HG03159 (cell line): Measurements from ENCODE around the gene PYDC1.
"Not testable (repeated sequence)": the region's sequence is repeated elsewhere in the genome, so short reads cannot be mapped to it uniquely, and the experiment has no call there.

Experiments used
- ATAC-seq: cut with Tn5 transposase; IDR thresholded peaks from one replicate; pipeline ENCODE4 v1.9.1; 2021; ENCODE audit warnings: mild to moderate bottlenecking, moderate library complexity; ENCODE audit not compliant: unreplicated experiment

PYDC1 gene

DNA sequence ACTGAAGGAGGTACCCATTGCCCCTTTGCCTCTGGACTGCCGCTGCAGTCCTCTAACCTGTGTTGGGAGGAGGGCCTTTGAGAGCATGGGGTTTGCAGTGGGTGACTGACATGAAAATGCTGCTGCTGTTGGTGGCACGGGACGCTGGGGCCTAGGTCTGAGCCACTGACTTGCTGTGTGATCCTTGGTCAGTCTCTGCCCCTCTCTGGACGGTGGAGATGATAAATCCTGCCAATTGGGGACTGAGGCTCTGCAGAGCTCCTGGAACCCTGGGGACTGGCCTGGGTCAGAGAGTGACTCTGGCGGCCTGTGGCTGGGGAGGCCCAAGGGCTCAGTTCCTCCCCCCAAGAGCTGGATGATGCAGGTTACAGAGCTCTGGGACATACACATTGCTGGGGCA is 6.1 kb upstream of the PYDC1 start:
- no peak for ATAC-seq

DNA sequence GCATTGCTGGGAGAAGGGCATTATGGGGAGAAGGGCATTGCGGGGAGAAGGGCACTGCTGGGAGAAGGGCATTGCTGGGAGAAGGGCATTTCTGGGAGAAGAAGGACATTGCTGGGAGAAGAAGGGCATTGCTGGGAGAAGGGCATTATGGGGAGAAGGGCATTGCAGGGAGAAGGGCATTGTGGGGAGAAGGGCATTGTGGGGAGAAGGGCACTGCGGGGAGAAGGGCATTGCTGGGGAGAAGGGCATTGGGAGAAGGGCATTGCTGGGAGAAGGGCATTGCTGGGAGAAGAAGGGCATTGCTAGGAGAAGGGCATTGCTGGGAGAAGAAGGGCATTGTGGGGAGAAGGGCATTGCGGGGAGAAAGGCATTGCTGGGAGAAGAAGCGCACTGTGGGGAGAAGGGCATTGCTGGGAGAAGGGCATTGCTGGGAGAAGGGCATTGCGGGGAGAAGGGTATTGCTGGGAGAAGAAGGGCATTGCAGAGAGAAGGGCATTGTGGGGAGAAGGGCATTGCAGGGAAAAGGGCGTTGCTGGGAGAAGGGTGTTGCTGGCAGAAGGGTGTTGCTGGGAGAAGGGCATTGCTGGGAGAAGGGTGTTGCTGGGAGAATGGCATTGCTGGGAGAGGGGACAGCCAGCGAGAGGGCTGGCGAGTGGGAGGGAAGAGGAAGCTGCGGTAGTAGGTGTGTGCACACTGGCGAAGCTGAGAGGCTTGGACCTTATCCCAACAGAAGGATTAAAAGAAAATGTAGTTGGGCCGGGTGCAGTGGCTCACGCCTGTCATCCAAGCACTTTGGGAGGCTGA is 4.6 kb upstream of the PYDC1 start:
- ATAC-seq = no peak

DNA sequence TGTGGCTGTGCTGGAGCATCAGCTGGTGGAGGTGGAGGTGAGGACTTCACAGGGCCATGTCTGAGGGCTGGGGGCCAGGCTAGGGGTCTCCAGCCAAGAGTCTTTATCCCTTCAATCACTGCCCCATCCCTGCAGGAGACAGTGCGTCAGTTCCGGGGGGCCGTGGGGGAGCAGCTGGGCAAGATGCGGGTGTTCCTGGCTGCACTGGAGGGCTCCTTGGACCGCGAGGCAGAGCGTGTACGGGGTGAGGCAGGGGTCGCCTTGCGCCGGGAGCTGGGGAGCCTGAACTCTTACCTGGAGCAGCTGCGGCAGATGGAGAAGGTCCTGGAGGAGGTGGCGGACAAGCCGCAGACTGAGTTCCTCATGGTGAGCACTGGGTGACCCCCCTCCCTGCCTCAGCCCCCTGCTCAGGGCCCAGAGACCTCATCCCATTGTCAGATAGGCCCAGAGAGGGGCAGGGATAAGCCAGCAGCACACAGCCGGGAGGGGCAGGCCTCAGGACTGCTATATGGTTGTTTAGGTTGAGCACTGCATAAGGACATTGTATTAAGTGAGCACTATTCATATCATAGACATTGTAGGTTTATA is 2.3 kb upstream of the PYDC1 start:
- no peak for ATAC-seq

DNA sequence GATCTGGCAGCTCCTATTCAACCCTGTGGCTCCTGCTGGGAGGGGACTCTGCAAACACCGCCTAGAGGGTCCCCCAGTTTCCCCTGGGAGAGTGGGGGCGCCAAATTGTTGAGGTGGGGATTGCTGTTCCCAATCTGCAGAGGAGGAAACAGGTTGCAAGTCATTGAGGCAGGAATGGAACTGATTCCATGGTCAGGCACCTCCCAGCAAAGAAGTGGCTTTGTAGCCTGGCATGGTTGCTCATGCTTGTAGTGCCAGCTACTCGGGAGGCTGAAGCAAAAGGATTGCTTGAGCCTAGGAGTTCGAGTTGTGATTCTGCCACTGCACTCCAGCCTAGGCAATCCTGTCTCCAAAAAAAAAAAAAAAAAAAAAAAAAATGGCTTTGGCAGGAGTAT is 198 bp upstream of the PYDC1 start:
- no peak for ATAC-seq

DNA sequence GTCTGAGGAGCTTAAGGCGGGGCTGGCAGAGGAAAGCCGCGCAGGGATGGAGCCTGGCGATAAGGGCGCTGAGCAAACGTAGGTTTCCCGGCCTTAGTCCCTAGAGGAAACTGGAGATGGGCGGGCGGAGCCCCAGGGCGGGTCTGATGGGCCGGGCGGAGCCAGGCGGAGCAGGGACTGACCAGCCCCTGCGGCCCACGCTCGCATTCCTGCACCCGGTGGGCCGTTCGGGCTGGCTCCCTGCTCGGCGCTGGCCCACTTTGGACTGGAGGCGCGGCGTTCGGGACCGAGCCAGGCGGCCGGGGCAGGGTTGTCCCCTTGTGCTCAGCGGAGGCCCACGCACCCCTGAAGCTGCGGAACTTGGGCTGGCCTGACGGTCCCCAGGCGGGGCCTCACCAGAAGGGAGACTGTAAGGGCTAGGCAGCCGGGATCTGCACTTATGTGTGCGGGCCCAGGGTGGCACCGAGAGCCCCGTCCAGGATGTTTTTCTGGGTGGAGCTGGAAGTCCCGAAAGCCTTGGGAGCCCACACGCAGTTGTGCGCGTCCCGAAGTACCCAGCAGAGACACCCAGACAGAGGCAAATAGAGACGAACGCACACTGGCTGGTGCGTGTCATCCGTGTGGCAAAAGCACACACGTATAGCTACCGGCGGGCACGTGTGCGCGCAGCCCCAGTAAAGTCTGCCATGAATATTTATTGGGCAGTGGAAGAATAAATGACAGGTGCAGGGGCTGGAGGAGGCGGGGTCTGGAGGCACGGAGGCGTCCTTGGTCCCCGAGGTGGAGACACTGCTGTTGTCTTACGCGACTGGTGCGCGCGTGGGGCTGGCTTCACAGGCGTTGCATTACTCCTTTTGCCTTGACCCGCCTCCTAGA is 1.4 kb downstream of the PYDC1 start:
- no peak for ATAC-seq

DNA sequence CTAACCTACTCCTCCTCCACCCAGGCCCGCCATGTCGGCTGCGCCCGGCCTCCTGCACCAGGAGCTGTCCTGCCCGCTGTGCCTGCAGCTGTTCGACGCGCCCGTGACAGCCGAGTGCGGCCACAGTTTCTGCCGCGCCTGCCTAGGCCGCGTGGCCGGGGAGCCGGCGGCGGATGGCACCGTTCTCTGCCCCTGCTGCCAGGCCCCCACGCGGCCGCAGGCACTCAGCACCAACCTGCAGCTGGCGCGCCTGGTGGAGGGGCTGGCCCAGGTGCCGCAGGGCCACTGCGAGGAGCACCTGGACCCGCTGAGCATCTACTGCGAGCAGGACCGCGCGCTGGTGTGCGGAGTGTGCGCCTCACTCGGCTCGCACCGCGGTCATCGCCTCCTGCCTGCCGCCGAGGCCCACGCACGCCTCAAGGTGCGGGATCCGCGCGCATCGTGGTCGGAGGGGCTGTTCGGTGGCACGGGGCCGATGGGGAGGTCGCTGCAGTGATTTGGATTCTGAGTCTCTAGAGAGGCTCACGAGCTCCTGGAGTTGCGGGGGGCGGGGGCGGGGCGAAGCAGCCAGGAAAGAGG is 2.1 kb downstream of the PYDC1 start:
- no peak for ATAC-seq

DNA sequence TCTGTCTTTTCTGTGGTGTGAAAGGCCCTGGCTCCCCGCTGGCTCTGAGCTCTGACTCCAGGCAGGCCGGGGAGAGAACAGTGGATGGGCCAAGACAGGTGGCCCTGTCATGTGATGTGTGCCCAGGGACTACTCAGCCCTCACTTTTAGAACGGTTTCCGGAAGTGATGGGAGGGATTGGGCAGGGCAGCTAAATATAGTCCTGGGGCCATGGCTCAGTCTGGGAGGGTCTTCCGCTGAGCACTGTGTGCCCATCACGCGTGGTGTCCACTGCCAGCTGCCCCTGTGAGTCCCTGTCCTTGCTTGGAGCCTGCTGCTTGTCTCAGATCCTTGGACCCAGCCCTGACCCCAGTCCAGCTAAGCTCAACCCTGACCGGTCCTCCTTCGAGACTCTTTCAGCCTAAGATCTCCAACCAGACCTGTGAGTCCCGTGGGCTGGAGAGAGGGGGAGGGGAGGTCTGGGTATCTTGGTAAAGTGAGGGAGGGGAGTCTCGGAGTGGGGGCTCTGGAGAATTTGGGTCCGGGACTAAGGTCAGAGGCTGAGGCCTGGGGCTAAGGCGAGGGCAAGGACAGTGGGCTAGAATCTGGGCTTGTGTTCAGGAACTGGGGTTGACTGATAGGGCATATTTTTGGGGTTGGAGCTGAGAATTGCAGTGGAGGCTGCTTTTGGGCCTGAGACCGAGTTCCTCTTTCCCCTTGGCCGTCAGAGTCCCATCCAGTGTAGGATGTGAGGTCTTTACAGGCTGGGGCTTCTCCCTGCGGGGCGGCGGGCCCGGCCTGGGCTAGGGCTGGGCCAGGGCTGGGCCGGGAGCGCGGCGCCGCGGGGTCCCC is 2.8 kb downstream of the PYDC1 start, which contains the start of gene TRIM72:
Gene TRIM72, plus strand, starts transcription at position 243 of the 831 bp plus-strand sequence. CDS start 620 bp downstream, outside the sequence.
- no peak for ATAC-seq

DNA sequence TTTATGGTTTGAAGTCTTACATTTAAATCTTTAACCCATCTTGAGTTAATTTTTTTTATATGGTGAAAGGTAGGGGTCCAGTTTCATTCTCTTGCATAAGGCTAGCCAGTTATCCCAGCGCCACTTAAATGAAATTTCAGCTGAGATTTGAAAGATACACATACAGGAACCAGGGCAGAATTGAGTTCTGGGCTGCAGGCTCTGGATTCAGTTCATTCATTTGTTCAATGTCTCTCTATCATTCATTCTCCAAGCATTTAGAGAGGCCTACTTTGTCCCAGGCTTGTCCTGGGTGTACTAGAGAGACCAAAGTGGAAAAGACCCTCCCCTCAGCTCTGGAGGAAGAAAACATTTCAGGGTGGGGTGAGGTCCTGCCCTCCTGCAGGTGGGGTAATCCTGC is 3.6 kb downstream of the PYDC1 start:
- no peak for ATAC-seq

DNA sequence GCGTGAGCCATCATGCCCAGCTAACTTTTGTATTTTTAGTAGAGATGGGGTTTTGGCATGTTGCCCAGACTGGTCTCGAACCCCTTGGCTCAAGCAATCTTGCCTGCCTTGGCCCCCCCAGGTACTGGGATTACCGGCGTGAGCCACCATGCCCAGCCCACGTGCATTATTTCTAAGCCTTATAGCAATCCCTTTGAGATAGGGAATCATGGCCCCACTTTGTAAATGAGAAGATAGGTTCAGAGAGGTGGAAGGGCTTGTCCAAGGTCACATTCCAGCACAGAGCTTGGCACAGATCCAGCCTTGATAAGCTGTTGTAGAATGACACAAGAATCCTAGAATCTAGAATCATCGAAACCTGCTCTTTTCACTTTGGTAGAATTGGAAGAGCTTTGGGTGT is 10.2 kb downstream of the PYDC1 start:
- ATAC-seq = no peak

DNA sequence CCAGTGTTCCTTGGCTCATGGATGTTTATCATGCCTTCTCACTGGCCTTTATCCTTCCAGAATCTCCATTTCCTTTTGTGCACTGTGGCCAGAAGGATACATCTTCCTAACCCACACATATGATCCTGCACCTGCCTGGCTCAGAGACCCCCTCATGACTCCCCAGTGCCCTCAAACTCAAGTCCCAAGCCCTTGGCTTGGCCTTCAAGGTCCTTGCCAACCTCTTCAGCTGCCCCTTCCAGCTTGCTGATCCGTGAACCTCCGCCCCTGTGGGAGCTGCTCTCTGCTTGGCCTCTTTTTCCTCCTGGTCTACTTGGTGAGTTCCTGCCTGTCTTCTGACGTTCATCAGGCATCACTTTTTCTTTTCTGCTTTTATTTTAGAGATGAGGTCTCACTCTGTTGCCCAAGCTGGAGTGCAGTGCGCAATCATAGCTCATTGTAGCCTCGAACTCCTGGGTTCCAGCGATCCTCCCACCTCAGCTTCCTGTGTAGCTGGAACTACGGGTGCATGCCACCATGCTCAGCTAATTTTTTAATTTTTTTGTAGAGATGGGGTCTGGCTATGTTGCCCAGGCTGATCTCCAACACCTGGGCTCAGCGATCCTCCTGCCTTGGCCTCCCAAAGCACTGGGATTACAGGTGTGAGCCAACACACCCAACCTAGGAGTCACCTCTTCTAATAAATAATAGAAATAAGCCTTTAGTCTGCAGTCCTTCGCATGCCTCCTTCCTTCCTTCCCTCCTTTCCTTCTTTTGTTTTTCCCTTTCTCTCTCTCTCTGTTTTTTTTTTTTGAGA is 11.9 kb downstream of the PYDC1 start:
- ATAC-seq = no peak

DNA sequence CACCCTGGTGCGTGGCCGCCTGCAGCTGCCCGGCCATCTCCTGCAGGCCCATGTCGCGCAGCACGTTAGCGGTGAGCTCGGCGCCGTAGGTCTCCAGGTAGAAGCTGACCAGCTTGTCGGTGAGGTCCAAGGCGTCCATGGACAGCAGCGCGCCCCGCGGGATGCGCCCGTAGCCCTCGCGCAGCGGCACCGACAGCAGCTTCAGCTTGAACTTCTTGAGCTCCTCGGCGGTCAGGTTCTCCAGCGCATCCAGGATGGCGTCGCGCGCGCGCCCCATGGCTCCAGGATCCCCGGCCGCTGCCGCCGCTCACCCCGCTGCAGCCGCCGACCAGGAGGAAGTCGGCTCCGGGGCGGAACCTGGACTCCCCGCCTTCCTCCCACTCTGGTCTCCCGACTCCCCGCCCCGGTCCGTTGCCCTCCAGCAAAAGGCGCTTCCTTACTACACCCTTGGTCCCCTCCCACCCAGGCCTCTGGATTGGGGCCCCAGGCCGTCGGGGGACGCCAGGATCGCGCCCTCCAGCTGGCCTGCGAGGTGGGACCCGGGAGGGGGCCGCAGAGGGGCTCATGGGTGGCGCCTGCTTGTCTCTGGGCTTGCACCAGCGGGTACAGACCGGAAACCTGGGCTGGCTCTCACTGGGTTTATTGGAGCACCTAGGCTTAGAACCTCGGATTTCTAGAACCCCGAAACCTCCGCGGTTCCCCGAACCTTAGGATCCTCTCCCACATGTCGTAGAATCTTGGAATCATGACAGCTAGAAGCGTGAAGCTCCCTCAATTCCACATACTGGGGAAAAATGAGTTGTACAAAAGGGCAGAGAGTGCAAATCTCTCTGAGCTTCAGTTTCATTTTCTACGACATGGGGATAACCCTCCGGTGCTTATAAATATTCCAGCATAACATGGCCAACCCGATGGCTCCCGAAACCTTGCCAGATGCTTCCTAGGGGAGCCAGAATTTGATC is 14.2 kb downstream of the PYDC1 start, which contains the start of gene PYCARD:
Gene PYCARD, minus strand, starts transcription at position 347 of the 962 bp plus-strand sequence. Its CDS starts 70 bp downstream, at position 277.
- ATAC-seq = peak; percentile 36

DNA sequence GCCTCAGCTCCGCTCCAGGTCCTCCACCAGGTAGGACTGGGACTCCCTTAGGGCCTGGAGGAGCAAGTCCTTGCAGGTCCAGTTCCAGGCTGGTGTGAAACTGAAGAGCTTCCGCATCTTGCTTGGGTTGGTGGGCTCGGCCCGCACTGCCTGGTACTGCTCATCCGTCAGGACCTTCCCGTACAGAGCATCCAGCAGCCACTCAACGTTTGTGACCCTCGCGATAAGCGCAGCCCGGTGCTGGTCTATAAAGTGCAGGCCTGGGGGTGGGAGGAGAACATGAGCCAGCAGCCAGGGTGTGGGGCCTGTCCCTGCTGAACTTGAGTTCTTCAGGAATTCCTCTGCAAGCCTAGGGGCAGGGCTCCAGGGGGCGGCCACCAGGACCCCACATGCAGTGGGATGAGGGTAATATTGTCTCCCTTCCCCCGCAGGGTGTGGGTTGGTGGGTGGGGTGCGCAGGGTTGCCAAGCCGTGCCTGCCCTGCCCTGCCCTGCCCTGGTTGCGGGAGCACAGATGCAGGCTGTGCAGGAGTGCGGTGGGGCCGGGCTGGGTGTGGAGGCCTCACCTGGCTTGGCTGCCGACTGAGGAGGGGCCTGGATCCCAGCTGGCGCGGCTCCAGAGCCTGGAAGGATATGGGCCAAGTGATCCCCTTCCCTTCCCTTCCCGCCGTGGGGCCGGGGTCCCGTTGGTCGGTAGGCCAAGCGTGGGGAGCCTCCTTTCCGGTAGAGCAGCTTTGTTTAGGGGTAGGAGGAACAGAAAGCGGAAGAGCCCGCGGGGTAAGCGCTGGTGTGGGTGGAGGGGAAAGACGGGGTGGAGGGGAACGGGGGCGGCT is 15.1 kb downstream of the PYDC1 start:
- peak; percentile 63 for ATAC-seq

DNA sequence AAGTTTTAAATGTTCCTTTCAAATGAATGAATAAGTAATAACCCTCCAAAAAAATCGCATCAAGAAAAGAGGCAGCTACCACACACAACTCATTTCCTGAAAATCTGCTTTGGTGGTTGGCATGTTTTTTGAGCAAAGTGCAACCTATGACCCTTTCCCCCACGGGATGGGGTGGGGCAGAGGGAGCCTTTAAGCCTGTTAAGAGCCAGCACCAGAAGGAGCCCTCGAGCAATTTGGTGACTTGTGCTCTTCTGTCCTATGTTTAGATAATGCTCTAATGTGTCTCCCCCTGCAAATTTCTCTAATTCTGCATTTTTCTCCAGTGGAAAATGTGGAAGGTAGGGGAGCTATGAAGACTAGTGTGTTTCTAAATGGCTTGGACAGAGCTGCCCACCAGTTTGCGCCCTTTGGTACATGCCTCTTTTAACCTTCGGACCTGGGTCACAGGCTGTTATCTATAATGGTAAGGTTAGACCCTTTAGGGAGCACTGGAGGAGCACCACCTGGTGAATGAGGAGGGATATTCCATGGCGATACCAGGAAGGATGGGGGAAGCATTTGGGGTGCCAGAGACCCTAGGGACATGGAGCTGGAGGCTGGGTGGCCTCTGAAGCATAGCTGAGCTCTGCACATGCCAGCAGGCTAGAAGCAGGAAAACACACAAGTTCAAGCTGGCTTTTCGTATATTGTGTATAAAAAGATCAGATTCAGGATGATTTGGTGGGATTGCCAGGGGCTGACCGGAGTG is 15.9 kb downstream of the PYDC1 start:
- no peak for ATAC-seq

DNA sequence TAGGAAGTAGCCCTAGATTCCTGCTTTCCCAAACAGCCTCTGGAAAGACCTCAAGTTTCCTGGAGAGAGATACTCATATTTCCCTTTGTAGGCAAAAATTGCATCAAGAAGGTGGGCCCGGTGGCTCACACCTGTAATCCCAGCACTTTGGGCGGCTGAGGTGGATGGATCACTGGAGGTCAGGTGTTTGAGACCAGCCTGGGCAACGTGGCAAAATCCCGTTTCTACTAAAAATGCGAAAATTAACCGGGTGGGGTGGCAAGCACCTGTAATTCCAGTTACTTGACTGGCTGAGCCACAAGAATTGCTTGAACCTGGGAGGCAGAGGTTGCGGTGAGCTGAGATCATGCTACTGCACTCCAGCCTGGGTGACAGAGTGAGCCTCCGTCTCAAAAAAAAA is 16.8 kb downstream of the PYDC1 start:
- not testable (repeated sequence) for ATAC-seq

DNA sequence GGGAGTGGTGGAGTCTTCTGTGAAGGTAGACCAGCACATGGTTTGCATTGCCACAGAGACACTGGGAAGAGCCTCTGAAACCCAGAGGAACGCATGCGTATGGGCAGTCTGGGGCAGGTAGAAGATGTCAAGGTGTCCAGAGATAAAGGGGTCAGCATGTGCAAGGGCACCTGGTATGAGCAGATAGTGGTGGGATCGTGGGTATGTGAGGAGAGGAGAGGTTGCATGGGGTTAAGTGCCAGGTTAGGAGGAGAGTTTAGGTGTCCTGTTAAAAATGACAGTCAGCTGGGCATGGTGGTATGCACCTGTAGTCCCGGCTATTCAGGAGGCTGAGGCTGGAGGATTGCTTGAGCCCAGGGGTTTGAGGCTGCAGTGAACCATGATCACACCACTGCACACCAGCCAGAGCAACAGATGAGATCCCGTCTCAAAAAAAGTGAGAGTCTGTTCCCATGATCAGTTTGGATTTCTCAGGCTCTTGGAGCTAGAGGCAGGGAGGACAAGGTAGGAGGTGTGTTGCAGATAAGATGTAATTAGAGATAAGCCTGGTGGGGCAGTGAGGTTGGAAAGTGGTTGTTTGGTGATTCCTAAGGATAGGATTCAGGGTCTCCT is 17.4 kb downstream of the PYDC1 start:
- ATAC-seq = no peak

DNA sequence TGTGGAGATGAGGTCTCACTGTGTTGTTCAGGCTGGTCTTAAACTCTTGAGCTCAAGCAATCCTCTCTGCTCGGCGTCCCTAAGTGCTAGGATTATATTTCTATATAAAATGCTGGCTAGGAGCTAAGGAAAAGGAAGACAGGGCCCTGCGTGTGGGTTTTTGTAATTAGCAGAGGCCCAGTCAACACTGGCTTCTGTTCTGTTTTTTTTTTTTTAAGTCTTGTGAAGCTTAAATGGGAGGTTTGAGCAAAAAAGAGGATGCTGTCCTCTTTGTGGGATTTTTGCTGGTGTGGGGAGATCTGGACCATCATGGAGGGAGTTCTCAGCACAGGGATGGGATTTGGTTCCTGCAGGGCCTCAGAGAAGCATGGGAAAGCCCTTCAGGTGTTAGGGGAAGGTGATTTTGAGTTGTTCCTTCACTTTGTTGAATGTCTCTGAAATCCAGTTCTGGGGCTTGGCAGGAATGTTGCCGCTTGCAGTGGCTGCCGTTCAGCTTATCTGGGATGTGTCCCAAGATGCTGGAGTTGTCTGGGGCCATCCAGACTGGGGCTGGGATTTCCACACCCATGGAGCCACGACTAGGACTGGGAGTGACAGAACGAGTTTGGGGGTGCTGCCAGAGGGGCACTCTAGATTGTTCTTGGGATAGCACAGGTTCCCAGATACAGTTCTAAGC is 18.6 kb downstream of the PYDC1 start:
- no peak for ATAC-seq
